MV-4-11 (cell line): ENCODE measurements around the gene CXCR4.
A peak's percentile ranks its signal among the peaks of the same experiment; 100 is the strongest.

Source experiments
- DNase-seq: peaks from one replicate; lab custom pipeline; 2025; lab: John Stamatoyannopoulos, UW

CXCR4 gene

DNA sequence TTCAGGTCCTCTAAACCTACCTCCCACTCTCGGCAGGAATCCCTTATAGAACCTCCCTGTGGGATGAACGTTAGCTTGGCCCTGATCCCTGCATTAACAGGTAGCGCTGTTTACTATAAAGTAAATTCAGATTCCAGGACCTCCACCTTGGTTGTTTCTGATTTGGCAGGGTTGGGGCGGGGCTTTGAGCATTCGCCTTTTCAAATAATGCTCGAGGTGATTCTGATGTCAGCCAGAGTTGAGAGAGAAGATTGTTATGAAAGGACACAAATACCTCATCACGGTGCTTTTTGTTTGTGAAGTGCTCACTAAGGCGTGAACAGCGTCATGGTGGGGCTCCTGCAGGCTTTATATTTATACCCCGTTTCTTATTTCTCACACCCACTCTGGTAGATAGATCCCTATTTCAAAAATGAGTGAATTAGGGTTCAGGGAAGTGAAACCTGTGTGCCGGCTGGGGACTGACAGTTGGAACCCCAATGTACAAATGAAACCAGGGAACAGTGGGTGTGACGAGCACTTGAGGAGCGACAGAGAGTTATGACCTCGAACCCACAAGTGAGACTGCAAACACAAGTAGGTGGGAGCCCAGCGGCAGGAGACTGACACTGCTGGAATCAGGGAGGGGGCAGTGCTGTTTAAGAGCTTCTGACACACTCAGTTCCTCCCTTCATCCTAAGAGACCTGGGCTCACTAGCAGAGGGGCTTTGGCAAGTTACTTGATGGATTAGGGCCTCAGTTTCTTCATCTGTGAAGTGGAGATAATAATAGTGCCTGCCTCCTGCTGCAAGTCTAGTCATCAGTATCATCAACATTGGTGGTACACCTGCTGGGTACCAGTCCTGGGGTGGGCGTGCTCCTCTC is 14.2 kb upstream of the CXCR4 start:
- DNase-seq: peak; percentile 99

GRCh38 chr2:136131484-136131960 is 13.6 kb upstream of the CXCR4 start:
- DNase-seq: peak; percentile 87

DNA sequence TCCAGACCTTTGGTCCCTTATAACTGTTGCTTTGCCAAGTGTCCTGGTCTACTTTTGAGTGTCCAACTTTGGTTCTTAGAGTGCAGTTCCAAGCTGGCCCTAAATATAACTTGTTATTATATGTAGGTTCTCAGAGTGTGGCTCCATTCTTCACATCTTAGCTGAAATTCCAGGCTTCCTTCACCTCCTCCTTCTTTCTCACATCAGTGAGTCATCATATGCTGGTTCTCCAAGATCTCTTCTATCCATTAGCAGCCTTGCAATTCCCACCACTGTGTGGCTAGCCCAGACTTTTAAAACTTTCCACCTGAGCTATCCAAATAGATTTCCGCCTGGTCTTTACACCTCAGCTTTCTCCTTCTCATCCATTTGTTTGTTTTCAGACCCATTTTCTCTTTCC is 12.6 kb upstream of the CXCR4 start:
- DNase-seq: no peak

GRCh38 chr2:136130045-136130444 is 12.1 kb upstream of the CXCR4 start:
- DNase-seq: no peak

GRCh38 chr2:136129601-136130000 is 11.7 kb upstream of the CXCR4 start:
- no peak for DNase-seq

GRCh38 chr2:136128905-136129304 is 11.0 kb upstream of the CXCR4 start:
- no peak for DNase-seq

DNA sequence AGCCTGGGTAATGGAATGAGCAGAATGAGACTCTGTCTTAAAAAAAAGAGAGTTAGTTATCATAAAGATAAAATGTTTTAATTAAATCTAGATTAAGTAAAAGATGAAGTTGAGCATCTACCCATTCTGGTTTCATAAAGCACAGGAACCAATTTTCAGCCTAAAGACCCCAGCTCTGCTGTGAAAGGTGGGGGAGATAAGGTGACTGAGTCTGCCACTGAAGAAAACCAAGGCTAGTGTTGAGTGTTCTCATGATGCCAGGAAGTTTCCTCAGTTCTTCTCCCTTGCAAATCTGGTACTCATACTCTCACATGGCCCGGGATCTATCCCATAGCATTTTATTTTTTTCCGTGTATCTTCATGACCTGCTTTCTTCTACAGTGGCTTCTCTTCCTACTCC is 10.4 kb upstream of the CXCR4 start:
- DNase-seq: no peak

- DNase-seq: no peak
Measured at GRCh38 chr2:136127356-136127755, 9.4 kb upstream of the CXCR4 start.

GRCh38 chr2:136126421-136126926 is 8.5 kb upstream of the CXCR4 start:
- no peak for DNase-seq

GRCh38 chr2:136126021-136126420 is 8.1 kb upstream of the CXCR4 start:
- DNase-seq: no peak

DNA sequence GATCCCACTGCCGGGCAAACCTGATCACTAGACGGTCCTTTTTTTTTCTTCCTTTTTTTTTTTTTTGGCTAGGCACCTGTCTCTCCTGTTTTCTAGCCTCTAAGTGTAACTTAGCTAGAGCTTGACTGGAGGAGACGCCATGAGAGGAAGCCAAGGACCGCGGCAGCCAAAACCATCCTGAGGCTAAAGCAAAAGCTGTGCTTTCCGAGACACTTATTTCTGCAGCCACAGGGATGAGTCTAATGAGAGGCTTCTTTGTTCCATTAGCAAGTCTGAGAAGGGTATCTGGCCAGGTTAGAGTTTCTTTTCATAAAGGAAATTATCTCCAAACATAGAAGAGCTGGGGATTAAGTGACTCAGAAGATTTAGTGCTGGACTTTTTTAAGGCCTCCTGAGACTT is 7.3 kb upstream of the CXCR4 start:
- no peak for DNase-seq

GRCh38 chr2:136124805-136125204 is 6.9 kb upstream of the CXCR4 start:
- peak; percentile 60 for DNase-seq

DNA sequence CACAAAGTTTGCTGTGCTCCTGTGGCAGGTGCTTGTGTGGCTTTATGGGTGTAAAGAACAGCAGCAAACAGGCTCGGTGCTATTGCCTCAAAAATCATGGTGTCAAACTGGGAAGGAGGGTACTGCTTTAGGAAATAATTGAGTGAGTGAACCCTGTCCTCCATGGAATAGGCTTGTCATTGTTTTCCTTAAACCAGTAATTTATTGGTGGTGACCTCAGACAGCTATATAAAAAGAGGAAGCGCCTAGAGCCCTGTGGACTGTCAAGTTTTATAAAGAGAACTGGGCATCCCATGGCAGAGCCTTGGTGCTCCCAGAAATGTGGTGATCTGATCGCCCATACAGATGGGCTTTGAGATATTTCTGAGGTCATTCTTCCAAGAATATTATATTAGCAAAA is 4.7 kb upstream of the CXCR4 start:
- peak; percentile 90 for DNase-seq

DNA sequence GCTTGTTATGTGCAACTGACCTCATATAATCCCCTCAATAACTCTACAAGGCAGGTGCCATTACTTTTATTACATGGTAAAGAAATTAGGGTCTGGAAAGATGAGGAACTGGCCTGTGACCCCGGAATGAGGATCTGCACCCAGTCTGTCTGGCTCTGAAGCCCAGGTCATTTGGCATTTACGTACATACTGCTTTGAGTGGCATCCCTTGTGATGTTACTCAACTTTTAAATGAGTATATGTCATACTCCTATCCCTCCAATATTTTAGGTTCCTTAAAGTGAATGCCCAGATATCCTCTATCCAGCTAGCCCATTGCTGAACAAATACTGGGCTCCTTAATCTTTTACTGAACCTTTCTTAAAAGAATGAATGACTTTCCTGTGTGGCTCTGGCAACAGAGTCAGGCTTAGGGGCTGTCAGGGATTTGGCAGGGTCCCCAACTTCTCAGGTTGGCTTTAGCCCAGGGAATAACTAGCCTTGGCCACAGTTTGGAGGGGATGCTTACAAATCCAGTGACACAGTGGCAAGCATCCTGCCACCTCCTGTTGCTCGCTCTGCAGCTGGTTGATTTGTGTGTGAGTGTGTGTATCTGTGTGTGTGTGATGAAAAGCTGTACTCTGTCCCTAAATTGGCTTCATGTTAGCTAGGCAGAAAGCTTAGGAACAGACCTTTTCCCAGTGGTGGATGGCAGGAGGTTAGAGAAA is 3.4 kb upstream of the CXCR4 start:
- no peak for DNase-seq

GRCh38 chr2:136119717-136120675 is 2.0 kb upstream of the CXCR4 start:
- no peak for DNase-seq

- peak; percentile 68 for DNase-seq
Measured at GRCh38 chr2:136118819-136119716, 1.1 kb upstream of the CXCR4 start.

DNA sequence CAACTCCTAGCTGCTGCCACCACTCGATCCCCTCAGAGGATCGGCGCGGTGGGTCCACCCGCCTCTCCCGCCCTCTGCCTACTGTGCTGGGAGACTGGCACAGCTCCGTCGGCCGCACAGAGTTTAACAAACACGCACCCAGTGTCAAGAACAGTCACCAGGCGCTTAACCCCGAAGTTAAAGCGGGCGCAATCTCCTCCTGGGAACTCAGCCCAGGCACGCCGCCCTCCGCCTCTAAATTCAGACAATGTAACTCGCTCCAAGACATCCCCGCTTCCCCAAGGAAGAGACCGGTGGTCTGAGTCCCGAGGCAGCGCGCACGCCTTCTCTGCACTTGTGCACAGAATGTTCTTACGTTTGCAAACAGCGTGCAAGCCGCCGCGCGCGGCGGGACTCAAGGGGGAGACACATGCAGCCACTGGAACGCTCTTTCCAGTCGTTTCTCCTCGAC is 533 bp downstream of the CXCR4 start:
- peak; percentile 54 for DNase-seq

GRCh38 chr2:136116813-136117390 is 1.0 kb downstream of the CXCR4 start:
- peak; percentile 43 for DNase-seq

DNA sequence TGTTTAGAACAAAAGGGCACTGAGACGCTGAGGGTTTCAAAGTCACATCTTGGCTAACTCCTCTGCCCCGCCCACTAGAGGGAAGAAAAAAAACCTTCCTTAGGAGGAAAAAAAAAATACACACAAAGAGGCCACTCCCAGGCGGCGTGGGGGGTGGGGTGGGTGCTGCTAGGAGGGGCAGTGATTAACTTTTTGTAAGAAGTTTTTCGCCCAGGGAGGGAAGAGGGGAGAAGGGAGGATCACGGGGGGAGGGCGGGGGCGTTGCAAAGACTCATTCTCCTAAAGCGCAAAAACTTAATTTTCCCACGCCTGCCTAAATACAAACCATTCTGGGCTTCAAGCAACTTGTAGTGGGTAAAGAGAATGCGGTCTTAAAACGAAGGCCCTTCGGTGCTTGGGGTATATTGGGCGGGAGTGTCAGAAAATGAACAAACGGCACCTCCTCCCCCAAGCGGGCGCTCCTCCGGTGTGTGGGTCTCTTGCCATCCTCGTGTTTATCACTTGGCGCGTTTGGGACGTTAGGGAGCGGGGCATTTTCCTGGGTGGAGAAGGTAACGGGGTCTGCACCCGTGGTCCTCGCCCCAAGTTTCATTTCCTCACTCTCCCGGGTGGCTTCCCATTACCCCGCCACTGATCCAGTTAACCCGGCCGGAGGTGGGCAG is 1.7 kb downstream of the CXCR4 start:
- DNase-seq: peak; percentile 84
